ENCODE results near the gene CDK2. TPM values are rescaled to one million over a fixed set of nuclear protein-coding genes. Genes with fewer than 3 reads are reported as not detected.

The CDK2 gene
- total RNA-seq, 1 donor from 2014 or later = 11.6 TPM

GRCh38 chr12:55933799-55934742, 32.6 kb upstream of the CDK2 start:
- intact Hi-C loops (cut with DNase I) = loop anchor here (2.0 kb wide), 1 partner anchor 33 kb away; the partner anchor contains the start of genes CDK2 and PMEL
- no peak for ATAC-seq
- DNase-seq (ENCODE audit: missing footprints) = no peak

GRCh38 chr12:55934773-55935172, 31.9 kb upstream of the CDK2 start:
- no peak for DNase-seq (ENCODE audit: missing footprints)

DNA sequence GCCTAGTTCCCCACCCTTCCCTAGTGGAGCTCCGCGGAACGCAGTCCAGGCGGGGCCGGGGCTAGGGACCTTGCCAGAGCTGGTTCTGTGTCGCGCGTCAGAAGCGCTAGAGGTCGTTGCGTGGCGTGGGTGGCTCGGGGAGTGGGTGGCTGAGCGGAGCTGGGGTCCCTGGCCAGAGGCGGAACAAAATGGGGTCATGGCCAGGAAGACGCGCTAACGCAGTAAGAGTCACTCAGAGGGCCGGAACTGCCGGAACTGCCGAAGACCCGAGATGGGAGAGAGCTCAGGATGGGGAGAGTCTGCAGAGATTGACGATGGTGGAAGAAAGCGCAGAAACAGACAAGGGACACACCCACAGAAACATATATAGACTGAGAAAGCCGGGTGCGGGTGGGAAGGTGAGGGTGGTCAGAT, 30.9 kb upstream of the CDK2 start:
- peak; percentile 27 for ATAC-seq
- intact Hi-C loops (cut with DNase I) = no loop called here

More at GRCh38 chr12:55934773-55935172, 31.9 kb upstream of the CDK2 start:
- intact Hi-C loops (cut with DNase I) = no loop called here
- ATAC-seq = no peak

DNA sequence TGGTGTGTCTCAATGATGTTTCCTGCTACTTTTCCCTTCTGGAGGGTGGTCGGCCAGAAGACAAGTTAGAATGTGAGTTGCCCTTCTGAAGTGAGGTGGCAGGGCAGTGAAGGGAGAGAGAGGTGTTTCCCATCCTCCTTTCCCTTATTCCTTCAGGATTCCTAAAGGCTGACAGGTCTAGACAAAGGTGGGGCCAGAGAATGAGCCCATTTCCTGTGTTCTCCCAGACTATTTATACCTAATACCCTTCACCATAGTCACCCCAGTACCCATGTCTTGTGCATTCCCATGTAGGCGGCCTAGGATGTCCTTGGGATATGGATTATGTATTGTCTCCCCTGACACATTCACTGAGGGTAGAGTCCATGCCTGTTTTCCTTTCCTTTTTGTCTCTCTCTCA, 28.6 kb upstream of the CDK2 start:
- intact Hi-C loops (cut with DNase I) = no loop called here
- DNase-seq (ENCODE audit: missing footprints) = no peak

More for the DNA sequence above, 30.9 kb upstream of the CDK2 start:
- DNase-seq (ENCODE audit: missing footprints) = peak; percentile 74

DNA sequence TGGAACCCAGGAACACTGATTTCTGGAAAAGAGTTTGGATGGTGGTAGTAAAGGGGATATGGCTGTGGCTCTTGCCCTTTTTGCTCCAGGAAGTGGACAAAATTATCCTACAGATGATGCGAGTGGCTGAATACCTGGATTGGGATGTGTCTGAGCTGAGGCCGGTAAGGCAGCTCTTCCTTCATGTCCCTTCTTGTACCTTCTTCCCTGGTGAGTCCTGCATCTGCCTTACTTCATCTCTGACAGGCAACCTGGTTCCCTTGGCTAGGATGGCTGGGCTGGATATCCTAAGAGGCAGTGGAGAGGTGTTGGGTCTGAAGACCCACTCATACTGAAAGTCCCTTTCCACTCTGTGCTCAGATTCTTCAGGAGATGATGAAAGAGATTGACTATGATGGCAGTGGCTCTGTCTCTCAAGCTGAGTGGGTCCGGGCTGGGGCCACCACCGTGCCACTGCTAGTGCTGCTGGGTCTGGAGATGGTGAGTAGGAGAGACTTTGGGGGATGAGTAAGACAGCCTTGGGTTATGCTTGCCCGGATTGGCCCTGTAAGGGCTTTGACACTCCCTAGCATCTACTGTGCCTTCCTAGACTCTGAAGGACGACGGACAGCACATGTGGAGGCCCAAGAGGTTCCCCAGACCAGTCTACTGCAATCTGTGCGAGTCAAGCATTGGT, 27.7 kb upstream of the CDK2 start:
- intact Hi-C loops (cut with DNase I) = no loop called here
- ATAC-seq (no peak), DNase-seq (ENCODE audit: missing footprints) (no peak)

More for the DNA sequence above, 28.6 kb upstream of the CDK2 start:
- ATAC-seq = no peak

DNA sequence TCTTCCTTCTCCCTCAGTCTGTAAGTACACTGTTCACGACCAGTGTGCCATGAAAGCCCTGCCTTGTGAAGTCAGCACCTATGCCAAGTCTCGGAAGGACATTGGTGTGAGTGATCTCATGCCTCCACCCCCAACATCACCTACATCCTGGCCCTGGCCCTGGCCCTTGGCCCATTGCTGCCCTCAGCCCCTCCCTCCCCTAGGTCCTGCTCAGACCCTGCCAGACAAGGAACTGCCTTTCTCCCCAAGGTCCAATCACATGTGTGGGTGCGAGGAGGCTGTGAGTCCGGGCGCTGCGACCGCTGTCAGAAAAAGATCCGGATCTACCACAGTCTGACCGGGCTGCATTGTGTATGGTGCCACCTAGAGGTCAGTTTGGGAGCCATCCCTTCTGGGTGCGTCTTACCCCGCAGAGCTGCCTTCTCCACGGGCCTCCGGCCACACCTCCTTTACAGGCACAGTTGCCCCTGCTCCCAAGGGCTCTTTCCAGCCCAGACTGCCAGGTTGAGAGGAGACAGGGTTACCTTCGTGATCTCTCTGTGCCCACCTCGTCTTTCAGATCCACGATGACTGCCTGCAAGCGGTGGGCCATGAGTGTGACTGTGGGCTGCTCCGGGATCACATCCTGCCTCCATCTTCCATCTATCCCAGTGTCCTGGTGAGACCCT, 26.4 kb upstream of the CDK2 start:
- DNase-seq (ENCODE audit: missing footprints) (peak; percentile 90), ATAC-seq (peak; percentile 94)
- intact Hi-C loops (cut with DNase I) = loop anchor here (1.0 kb wide), 1 partner anchor 200 kb away; no protein-coding TSS in a partner anchor

DNA sequence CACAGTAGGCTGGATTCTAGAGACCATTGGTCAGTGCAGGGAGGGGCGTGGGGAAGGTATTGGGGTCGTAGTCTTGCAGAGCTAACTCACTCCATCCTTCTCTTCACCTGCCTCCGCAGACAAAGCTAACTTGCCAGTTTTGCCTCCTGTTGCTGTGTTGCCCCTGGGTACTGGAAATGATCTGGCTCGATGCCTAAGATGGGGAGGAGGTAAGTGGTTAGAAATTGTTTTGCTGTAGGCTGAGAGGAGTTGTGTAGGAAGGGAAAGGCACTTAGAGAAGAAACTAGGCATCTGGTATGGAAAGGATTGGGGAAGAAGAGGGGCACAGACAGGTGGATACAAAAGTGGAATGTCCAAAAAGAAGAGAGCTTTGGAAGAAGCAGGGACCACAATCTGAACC, 24.6 kb upstream of the CDK2 start:
- intact Hi-C loops (cut with DNase I) = no loop called here
- ATAC-seq = no peak
- DNase-seq (ENCODE audit: missing footprints) = no peak

DNA sequence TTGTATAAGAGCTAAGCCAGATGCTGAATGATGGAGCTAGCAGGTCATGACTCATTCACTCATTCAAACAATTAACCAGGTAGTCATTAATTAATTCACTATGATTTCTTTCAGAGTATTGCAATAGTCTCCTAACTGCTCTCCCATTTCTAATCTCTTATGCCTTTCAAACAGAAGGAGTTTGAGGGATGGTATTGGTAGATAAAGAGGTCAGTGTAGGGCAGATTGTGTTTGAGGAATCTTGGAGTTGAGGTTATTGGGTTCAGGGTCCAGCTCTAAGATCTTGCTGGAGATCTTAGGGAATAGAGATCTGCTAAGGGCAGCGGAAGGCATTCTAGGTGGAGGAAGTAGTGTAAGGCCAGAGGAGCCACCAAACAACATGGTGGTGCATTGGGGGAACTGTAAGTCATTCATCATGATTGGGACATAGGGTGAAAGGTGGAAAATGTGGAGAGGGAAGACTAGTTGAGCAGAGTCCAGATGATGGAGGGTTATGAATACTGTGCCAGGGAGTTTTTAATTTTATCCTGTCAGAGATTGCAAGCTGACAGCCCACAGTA, 24.0 kb upstream of the CDK2 start:
- DNase-seq (ENCODE audit: missing footprints) (no peak), ATAC-seq (no peak)
- intact Hi-C loops (cut with DNase I) = no loop called here

- ATAC-seq = no peak
- DNase-seq (ENCODE audit: missing footprints) = no peak
- intact Hi-C loops (cut with DNase I) = no loop called here
Measured at GRCh38 chr12:55946553-55946952, 20.1 kb upstream of the CDK2 start.

DNA sequence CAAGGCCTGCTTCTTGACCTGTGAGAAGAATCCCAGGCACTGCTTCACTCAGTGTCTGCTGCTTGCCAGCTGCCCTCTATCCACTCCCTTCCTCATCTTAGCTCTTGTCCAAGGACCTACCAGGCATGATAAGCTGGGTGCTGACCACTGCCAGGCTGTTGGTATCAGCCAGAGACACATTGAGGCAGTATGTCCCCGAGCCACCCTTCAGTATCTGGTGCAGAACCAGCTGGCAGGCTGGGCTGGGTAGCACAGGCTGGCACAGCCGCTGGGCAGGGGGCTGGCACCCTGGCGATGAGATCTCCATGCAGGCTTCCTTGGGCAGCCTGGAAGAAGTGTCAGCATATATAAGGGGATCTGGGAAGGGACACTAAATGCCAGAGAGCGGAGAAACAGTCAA, 11.3 kb upstream of the CDK2 start:
- DNase-seq (ENCODE audit: missing footprints) = no peak

DNA sequence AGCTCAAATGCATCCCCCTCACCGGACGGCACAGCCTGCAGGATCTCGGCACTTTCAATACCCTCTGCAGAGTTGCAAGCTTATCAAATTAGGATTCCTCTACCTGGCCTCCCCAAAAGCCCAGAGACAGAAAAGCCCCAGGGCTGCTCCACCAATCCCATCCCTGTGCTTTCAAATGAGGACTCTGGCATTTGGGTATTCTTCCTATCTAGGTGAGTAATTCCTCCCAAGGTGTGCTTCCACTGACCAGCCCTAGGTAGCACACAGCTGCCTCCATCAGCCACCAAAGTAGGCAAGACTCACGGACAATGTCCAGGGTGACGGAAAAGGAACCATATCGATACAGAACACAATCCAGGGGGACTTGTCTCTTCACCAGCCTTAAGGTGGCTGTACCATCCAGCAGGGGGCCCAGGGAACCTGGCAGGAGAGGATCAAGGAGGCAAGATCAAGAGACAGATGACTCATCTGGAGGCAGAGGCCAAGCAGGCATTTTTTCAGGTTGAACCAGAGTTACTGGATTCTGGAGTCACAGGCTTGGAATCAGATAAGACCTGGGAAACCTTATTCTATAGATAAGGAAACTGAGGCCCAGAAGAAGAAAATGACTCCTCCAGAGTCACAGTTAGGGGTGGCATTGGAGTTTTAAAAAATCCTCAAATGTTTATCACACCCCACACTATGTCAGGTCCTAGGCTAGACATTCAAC, 10.7 kb upstream of the CDK2 start:
- DNase-seq (ENCODE audit: missing footprints) (no peak), ATAC-seq (no peak)
- intact Hi-C loops (cut with DNase I) = no loop called here

More for the DNA sequence above, 11.3 kb upstream of the CDK2 start:
- ATAC-seq = peak; percentile 35
- intact Hi-C loops (cut with DNase I) = no loop called here

DNA sequence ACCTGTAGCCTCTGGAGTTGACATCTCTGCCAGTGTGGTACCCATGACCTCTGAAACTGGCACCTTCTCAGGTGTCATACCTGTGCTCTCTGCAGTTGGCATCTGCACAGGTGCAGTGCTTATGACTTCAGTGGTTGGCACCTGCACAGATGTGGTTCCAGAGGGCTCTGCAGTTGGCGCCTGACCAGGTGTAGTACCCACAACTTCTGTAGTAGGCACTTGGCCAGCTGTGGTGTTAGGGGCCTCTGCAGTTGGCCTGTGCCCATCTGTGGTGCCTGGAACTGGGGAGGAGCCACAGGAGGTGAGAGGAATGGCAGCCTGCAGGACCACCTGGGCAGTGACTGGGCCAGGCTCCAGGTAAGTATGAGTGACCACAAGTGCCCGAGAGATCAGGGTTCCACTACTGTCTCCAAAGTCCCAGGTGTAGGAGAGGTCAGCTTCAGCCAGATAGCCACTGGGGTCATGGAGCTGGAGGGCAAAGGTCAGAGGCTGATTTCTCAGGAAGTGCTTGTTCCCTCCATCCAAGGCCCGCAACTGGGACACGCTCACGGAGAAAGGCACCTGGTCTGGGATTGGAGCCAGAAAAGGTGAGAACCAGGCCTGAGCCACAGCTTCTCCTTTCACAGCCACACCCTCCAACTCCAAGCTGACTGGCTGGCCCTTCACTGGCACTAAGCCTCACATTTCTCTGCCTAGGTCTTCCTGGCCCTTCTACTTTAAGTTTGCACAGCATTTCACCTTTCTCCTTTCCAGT, 9.3 kb upstream of the CDK2 start:
- no peak for ATAC-seq
- intact Hi-C loops (cut with DNase I) = no loop called here
- no peak for DNase-seq (ENCODE audit: missing footprints)

DNA sequence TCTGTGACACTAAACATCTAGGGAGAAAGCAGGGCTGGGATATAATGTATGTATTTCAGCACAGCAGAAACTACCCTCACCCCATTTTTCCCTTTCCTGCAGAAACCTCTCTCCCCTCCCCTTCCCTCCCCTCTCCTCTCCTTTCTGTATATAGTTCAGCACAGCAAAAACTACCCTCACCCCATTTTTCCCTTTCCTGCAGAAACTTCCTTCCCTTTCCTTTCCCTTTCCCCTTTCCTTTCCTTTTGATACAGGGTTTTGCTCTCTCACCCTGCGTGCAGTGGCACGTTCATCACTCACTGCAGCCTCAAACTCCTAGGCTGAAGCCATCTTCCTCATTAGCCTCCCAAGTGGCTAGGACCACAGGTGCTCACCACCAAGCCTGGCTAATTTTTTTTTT, 2.9 kb upstream of the CDK2 start:
- intact Hi-C loops (cut with DNase I) = no loop called here
- no peak for ATAC-seq

DNA sequence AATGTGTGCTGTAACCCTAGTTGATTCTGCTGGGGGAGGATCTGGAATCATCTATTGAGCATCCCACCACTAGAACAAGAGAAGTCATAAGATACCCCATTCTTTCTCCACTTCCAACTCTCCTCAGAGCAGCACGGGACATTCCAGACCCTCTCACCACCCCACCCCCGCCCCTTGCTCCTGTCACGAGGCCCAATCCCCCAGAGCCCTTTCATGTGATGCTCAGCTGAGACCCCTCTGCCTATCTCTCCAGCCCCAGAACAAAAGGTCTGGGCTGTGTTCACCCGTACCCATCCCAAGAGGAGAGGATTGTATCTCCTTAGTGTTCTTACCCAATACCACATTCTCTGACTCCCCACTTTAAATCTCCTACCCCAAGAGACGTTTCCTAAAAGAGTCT, 1.4 kb upstream of the CDK2 start:
- no peak for ATAC-seq
- DNase-seq (ENCODE audit: missing footprints) = no peak
- intact Hi-C loops (cut with DNase I) = no loop called here

More for the DNA sequence above, 2.9 kb upstream of the CDK2 start:
- DNase-seq (ENCODE audit: missing footprints) = no peak

DNA sequence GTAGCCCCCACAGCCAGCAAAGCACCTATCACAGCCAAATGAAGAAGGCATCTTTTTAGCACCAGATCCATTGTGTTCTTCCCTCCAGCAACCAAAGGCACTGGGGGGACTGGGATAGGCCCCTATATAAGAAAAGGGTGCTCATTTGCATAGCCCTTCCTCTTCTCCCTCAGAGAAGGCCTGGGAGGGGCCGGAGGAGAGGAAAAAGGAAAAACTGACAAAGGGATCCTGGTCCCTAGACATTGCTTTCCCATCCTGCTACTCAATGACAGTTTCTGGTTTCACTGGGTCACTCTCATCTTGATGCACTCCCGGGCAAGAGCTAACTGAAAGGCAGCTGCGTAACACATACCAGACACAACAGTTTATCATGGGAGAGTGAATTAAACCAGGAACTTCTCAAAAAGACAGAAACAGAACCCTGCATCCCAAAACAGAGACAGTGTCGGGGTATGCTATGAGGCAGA, 656 bp upstream of the CDK2 start, which contains the start of gene PMEL:
Gene PMEL, minus strand, starts transcription at position 102 of the 467 bp plus-strand sequence. Its CDS starts 31 bp downstream, at position 71.
- peak; percentile 6 for ATAC-seq
- intact Hi-C loops (cut with DNase I) = loop anchor here (2.0 kb wide), 1 partner anchor 33 kb away; no protein-coding TSS in a partner anchor
- DNase-seq (ENCODE audit: missing footprints) = no peak

- DNase-seq (ENCODE audit: missing footprints) (no peak), ATAC-seq (no peak)
- intact Hi-C loops (cut with DNase I) = no loop called here
Measured at GRCh38 chr12:55969356-55969755, 2.7 kb downstream of the CDK2 start.

DNA sequence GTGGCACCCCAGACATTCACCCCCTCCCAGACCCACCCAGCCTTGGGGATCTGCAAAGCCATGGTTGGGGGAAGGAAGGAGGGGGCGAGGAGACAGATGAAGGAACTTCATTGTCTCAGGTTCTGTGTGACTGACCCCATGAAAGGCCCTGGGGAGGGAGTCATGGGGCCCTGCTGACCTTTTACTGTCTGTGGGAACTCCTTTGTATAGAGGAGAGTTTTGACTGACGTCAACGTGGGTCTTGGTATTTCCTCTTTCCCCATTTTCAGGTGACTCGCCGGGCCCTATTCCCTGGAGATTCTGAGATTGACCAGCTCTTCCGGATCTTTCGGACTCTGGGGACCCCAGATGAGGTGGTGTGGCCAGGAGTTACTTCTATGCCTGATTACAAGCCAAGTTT, 4.1 kb downstream of the CDK2 start:
- ATAC-seq = no peak
- DNase-seq (ENCODE audit: missing footprints) = no peak
- intact Hi-C loops (cut with DNase I) = no loop called here
